ENCODE results near the gene VPS35L.

The VPS35L gene

GRCh38 chr16:19555186-19555937 lies at the start of gene VPS35L:
Gene VPS35L, plus strand, starts transcription at chr16:19555703. Its CDS starts 27 bp downstream, at chr16:19555730.
- DNase-seq: peak; percentile 98

GRCh38 chr16:19506965-19507364 lies 48.5 kb upstream of the VPS35L start:
- no peak for DNase-seq

GRCh38 chr16:19507867-19508266 lies 47.6 kb upstream of the VPS35L start:
- no peak for DNase-seq

- DNase-seq: no peak
Observed at GRCh38 chr16:19512297-19512696, 43.2 kb upstream of the VPS35L start.

GRCh38 chr16:19513377-19514053 lies 42.0 kb upstream of the VPS35L start:
- DNase-seq: no peak

GRCh38 chr16:19515757-19516156 lies 39.7 kb upstream of the VPS35L start:
- DNase-seq: no peak

GRCh38 chr16:19517424-19518089 lies 37.9 kb upstream of the VPS35L start:
- no peak for DNase-seq

GRCh38 chr16:19518388-19518787 lies 37.1 kb upstream of the VPS35L start:
- no peak for DNase-seq

GRCh38 chr16:19520861-19521331 lies 34.6 kb upstream of the VPS35L start:
- DNase-seq: no peak

GRCh38 chr16:19521471-19522396 lies 33.8 kb upstream of the VPS35L start, which contains the start of gene GDE1:
Gene GDE1, minus strand, starts transcription at chr16:19522098. Its CDS starts 134 bp downstream, at chr16:19521964.
- peak; percentile 94 for DNase-seq

GRCh38 chr16:19522397-19522732 lies 33.1 kb upstream of the VPS35L start:
- no peak for DNase-seq

- no peak for DNase-seq
Observed at GRCh38 chr16:19522760-19523159, 32.7 kb upstream of the VPS35L start.

- no peak for DNase-seq
Observed at GRCh38 chr16:19523184-19523558, 32.3 kb upstream of the VPS35L start.

GRCh38 chr16:19523559-19524355 lies 31.7 kb upstream of the VPS35L start, which contains the start of gene CCP110:
Gene CCP110, plus strand, starts transcription at chr16:19523942. Its CDS starts 3,940 bp downstream, at chr16:19527882.
- peak; percentile 94 for DNase-seq

GRCh38 chr16:19524356-19524615 lies 31.2 kb upstream of the VPS35L start:
- DNase-seq: no peak

- no peak for DNase-seq
Observed at GRCh38 chr16:19524616-19525384, 30.7 kb upstream of the VPS35L start.

GRCh38 chr16:19525385-19525723 lies 30.1 kb upstream of the VPS35L start:
- no peak for DNase-seq

- no peak for DNase-seq
Observed at GRCh38 chr16:19527161-19527560, 28.3 kb upstream of the VPS35L start.

- no peak for DNase-seq
Observed at GRCh38 chr16:19528666-19529065, 26.8 kb upstream of the VPS35L start.

- no peak for DNase-seq
Observed at GRCh38 chr16:19532601-19533000, 22.9 kb upstream of the VPS35L start.

GRCh38 chr16:19540241-19540970 lies 15.1 kb upstream of the VPS35L start:
- DNase-seq: no peak

All from CD4-positive, alpha-beta T cell treated with Interleukin-12 subunit alpha and Interleukin-12 subunit beta, for 1 hour (primary cell).